GM12891 (cell line): ENCODE measurements around the gene SCYGR4.
A peak's percentile ranks its signal among the peaks of the same experiment; 100 is the strongest.
"Not testable (repeated sequence)": the region's sequence is repeated elsewhere in the genome, so short reads cannot be mapped to it uniquely, and the experiment has no call there.

Experiments
- DNase-seq: peaks from one replicate; pipeline ENCODE4 v3.0.0; 2011; ENCODE audit warnings: low spot score; ENCODE audit not compliant: insufficient read length
- FAIRE-seq: peaks from 2 replicates; lab custom pipeline; 2011; peaks lifted over from hg19 to GRCh38; lab: Jason Lieb, UNC
- PAX5 ChIP-seq: IDR thresholded peaks from 2 replicates; pipeline ENCODE4 v1.6.1; 2011; ENCODE audit warnings: low read length, moderate library complexity, mild to moderate bottlenecking; ENCODE audit not compliant: insufficient read depth, severe bottlenecking
- POLR2A ChIP-seq: IDR thresholded peaks from 2 replicates; pipeline ENCODE4 v1.6.1; 2011; ENCODE audit warnings: low read depth, low read length, control low read depth
- POLR2AphosphoS5 ChIP-seq: IDR thresholded peaks from 2 replicates; pipeline ENCODE4 v1.6.1; 2011; ENCODE audit warnings: low read depth, low read length, control low read depth
- POU2F2 ChIP-seq: IDR thresholded peaks from 2 replicates; pipeline ENCODE4 v1.6.1; 2011; ENCODE audit warnings: low read depth, mild to moderate bottlenecking, control low read depth, low read length, moderate library complexity
- SPI1 ChIP-seq: IDR thresholded peaks from 2 replicates; pipeline ENCODE4 v1.6.1; 2011; ENCODE audit warnings: low read depth, low read length, control low read depth
- TAF1 ChIP-seq: IDR thresholded peaks from 2 replicates; pipeline ENCODE4 v1.6.1; 2011; ENCODE audit warnings: low read depth, low read length, control low read depth

SCYGR4 gene

DNA sequence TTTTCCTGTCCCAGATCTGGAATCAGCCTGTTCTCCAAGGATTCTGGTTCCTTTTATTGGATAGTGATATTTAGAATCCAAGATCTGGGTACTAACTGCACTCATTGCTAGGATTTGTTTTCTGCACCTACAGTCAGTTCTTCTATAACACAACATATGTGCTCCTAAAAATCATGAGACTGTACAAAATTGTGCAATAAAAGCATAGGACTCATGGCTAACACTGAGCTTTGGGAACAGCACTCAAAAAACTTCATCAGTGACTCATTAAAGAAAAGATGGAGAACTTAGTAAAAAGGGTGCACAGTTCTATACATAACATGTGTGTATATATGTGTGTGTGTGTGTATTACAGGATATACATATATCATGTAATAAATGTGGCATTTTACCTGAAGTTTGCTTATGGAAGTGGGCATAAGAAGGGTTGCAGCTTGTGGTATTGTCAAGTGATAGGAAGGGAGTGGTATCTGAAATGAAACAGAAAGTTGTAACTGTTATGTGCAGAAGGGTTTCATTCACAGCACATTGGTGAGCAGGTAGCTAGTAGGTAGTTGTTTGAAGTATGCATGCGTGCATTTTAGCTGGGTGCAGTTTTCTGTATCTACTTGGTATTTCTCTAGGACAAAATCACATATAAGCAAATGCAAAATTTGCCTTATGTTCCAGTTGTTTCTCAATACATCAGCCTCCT is 24.5 kb upstream of the SCYGR4 start:
- FAIRE-seq (peak; percentile 87), DNase-seq (no peak)
- TF ChIP-seq PAX5 (no peak), POLR2A (no peak), POLR2AphosphoS5 (no peak), POU2F2 (no peak), TAF1 (no peak), SPI1 (no peak)

DNA sequence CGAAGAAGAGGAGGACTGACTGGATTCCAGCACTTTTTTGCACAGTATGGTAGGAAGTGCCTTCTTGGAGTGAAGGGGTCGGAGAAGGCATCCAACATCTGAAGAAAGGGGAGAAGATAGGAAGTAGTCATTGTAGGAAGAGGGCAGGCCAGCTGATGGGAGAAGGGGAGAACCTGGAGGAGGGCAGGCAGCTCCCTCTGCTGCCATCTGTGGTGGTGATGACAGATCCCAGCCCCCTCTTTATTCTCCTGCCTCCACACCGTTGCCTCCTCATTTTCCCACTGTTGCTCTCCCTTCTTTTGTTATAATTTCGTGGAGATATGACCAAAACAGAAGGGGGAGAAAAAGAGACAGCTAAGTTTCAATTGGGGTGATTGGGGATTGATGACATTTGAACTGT is 21.5 kb upstream of the SCYGR4 start:
- no peak for TF ChIP-seq TAF1
- TF ChIP-seq POLR2AphosphoS5, result no peak
- TF ChIP-seq SPI1, result no peak
- TF ChIP-seq PAX5, result no peak
- no peak for TF ChIP-seq POLR2A
- TF ChIP-seq POU2F2, result no peak
- no peak for FAIRE-seq
- DNase-seq, result no peak

DNA sequence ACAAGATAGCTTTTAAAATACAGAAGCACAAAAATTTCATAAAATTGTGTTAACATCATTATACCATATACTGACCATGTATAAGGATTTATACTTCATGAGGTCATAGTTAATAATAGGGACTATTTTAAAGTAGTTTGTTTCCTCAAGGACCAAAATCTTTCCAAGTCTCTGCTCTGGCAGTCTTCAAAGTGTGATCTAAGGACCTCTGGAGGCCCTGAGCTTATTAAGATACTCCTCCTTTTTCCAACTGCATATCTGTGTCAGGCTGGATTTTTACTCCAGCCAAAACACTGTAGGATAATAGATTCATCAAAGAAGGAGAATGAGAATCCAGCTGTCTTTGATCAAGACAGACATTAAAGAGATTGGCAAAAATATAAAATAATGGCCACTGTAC is 20.3 kb upstream of the SCYGR4 start:
- no peak for FAIRE-seq
- no peak for TF ChIP-seq POU2F2
- no peak for TF ChIP-seq POLR2A
- TF ChIP-seq PAX5, result no peak
- TF ChIP-seq TAF1, result no peak
- TF ChIP-seq POLR2AphosphoS5, result no peak
- TF ChIP-seq SPI1, result no peak
- no peak for DNase-seq

DNA sequence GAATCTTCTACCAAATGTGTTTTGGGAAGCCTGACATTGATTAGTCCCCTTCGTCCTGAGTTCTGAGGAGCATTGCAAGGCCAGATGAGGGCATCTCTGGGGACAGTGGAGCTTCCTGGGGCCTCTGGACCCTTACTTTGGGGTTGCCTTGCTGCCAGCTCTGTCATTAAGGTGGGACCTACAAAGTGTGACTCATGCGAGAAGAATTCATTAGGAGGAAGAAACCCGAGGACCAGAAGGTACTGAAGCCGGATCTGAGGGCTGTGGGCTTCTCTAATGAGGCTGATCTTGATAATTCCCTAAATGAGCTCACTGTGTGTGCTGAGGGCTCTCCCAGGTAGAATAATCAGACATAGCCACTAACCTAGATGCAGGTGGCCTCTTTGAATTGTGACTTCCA is 19.3 kb upstream of the SCYGR4 start:
- FAIRE-seq, result no peak
- TF ChIP-seq TAF1 (no peak), POLR2A (no peak), POLR2AphosphoS5 (no peak), PAX5 (no peak), POU2F2 (no peak), SPI1 (no peak)
- DNase-seq, result no peak

DNA sequence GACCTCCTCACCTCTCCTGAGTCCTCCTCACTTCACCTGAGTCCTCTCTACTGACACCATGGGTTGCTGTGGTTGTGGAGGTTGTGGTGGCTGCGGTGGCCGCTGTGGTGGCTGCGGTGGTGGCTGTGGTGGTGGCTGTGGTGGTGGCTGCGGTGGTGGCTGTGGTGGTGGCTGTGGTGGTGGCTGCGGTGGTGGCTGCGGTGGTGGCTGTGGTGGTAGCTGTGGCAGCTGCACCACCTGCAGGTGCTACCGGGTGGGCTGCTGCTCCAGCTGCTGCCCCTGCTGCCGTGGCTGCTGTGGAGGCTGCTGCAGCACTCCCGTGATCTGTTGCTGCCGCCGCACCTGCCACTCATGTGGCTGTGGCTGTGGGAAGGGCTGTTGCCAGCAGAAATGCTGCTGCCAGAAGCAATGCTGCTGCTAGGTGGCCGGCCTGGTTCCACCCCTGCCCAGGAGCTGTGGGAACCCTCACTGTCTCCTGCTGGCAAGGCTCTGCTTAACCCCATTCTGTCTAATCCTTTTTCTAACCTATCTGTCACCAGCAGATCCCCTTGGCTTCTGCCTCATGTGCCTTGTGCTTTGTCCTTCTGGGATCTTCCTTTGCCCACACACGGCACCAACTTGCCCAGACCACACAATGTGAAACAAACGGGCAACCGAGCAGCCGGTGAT is 18.3 kb upstream of the SCYGR4 start, which contains the start of gene SCYGR2:
Gene SCYGR2, plus strand, starts transcription at position 59 of the 669 bp plus-strand sequence. Its CDS starts 0 bp downstream, at position 59.
- peak; percentile 33 for FAIRE-seq

DNA sequence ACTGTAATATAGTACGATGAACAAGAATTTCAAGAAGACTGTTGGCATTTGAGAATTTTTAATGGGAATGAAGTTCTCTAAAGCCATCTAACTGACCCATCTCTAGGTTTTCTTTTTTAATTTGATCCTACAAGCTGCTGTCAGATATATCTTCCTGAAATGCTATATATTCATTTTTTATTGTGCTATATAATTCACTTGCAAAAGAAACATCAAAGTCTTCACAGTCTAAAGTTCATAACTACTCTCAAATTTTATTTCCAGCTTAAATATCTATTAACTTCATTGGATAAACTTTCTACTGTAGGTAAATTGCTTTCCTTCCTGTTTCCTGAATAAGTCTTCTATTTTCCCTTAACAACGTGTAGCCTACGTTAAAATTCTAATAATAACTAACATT is 14.9 kb upstream of the SCYGR4 start:
- FAIRE-seq, result no peak
- DNase-seq, result no peak
- no peak for TF ChIP-seq PAX5
- no peak for TF ChIP-seq POU2F2
- TF ChIP-seq POLR2AphosphoS5, result no peak

More for the DNA sequence above, 18.3 kb upstream of the SCYGR4 start, which contains the start of gene SCYGR2:
- not testable (repeated sequence) for DNase-seq

DNA sequence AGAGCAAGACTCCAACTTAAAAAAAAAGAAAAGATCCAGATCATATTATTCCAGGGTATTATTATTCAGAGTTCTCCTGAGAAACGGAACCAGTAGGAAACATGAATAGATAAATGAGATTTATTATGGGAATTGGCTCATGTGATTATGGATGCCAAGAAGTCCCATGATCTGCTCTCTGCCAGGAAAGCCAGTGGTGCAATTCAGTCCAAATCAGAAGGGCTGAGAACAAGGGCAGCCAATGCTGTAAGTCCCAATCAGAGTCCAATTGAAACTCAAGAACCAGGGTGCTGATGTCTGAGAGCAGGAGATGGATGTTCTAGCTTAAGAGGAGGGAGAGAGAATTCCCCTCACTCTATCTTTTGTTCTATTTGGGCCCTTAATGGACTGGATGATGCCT is 10.8 kb upstream of the SCYGR4 start:
- no peak for TF ChIP-seq TAF1
- TF ChIP-seq POLR2AphosphoS5, result no peak
- no peak for TF ChIP-seq SPI1
- TF ChIP-seq POU2F2, result no peak
- no peak for TF ChIP-seq POLR2A
- no peak for TF ChIP-seq PAX5
- no peak for FAIRE-seq
- no peak for DNase-seq

DNA sequence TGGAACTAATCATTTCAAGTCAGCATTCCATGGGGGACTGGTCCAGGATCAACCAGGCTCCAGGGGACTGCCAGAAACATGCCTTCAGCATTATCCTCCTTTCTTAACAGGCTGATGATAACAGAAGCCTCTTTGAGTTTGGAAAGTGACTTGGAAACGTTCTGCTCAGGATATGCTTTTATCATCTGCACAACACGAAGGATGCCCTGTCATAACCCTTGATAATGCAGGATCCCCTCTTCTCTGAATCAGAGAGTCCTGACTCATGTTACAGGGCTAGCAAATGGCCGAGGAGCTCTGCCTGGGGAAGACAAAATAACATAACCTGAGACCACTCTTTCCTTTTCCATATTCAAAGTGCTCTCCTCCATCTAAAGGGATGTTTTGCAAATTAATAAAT is 9.4 kb upstream of the SCYGR4 start:
- FAIRE-seq (no peak), DNase-seq (no peak)
- TF ChIP-seq SPI1 (no peak), TAF1 (no peak), POU2F2 (no peak), POLR2A (no peak), POLR2AphosphoS5 (no peak)

DNA sequence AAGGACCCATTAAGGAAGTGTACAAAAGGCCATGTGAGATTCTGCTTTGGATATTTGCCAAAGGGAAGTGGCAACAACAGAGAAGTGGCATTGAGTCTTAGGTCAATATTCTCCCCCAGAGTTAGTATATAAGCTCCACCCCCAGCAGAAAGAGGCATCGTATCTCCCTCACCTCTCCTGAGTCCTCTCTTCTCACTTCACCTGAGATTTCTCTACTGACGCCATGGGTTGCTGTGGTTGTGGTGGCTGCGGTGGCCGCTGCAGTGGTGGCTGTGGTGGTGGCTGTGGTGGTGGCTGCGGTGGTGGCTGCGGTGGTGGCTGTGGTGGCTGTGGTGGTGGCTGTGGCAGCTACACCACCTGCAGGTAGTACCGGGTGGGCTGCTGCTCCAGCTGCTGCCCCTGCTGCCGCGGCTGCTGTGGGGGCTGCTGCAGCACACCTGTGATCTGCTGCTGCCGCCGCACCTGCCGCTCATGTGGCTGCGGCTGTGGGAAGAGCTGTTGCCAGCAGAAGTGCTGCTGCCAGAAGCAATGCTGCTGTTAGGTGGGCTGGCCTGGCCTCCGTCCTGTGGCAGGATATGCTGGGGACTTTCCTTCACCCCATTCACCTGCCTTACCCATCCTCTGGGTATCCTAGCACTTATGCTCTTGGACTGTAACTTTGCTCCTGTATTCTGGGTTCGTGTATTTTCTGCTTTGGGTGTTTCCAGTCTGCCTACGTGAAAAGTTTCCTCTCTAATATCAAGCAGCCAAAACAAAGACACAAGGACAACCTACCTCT is 8.5 kb upstream of the SCYGR4 start:
- TF ChIP-seq PAX5 (no peak), SPI1 (peak; percentile 50), POLR2A (no peak)
- FAIRE-seq (peak; percentile 5), DNase-seq (no peak)

DNA sequence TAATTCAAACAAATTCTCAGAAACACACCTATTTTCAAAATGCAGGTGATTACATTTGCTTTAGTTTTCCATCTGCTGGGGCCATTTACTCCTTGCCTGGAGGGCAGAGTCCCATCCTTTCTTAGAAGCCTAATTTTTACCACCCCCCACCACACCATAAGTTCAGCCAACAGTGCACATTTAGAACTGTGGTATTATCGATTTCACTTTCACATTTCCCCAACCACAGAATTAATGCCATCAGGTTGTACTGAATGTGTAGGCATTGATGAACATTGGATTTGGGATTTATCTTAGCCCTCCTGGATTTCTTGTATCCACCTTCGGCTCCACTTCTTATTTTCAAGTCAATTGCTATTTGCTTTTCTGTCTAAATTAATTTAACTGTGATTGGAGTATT is 7.2 kb upstream of the SCYGR4 start:
- DNase-seq (no peak), FAIRE-seq (no peak)
- TF ChIP-seq TAF1 (no peak), PAX5 (no peak), SPI1 (no peak), POLR2A (no peak), POLR2AphosphoS5 (no peak), POU2F2 (no peak)
